Liver (tissue), 9 donors: Measurements from ENCODE around the gene ARFGAP2. TPM values are rescaled to one million over a fixed set of nuclear protein-coding genes. Genes with fewer than 3 reads are reported as not detected.

Experiments used
- DNase-seq: peaks from one replicate; pipeline ENCODE4 v3.0.0-alpha.2; 2017; ENCODE audit warnings: low spot score
- H3K27ac ChIP-seq, 2 donors: one replicate each; pipeline ENCODE4 v1.7.0; 2013; ENCODE audit warnings: inconsistent platforms in 2 of 2, low read length in 2 of 2, control low read depth in 1 of 2, low read depth in 1 of 2, mild to moderate bottlenecking in 1 of 2
- H3K27me3 ChIP-seq, 4 donors: one replicate each; pipeline versions ENCODE4 v1.6.1 to v1.7.0; 2013; ENCODE audit warnings: low read length in 3 of 4, inconsistent platforms in 1 of 4, mild to moderate bottlenecking in 1 of 4, moderate library complexity in 1 of 4; ENCODE audit not compliant: control insufficient read depth in 4 of 4, insufficient read depth in 4 of 4
- H3K36me3 ChIP-seq, 4 donors: one replicate each; pipeline versions ENCODE4 v1.6.1 to v1.7.0; 2013; ENCODE audit warnings: low read length in 3 of 4, mild to moderate bottlenecking in 3 of 4, low read depth in 1 of 4, moderate library complexity in 1 of 4; ENCODE audit not compliant: control insufficient read depth in 4 of 4, insufficient read depth in 3 of 4
- H3K4me1 ChIP-seq, 4 donors: one replicate each; pipeline versions ENCODE4 v1.6.1 to v1.7.0; 2013; ENCODE audit warnings: low read length in 3 of 4, mild to moderate bottlenecking in 3 of 4, moderate library complexity in 1 of 4; ENCODE audit not compliant: control insufficient read depth in 4 of 4, insufficient read depth in 4 of 4
- H3K4me3 ChIP-seq, 3 donors: one replicate each; pipeline versions ENCODE4 v1.6.1 to v1.7.0; 2013; ENCODE audit warnings: low read length in 3 of 3, control low read depth in 1 of 3, low read depth in 1 of 3, mild to moderate bottlenecking in 1 of 3
- H3K9ac ChIP-seq, 2 donors: one replicate each; pipeline ENCODE4 v1.7.0; 2013; ENCODE audit warnings: low read length in 2 of 2, mild to moderate bottlenecking in 2 of 2, moderate library complexity in 2 of 2, control low read depth in 1 of 2, low read depth in 1 of 2
- H3K9me3 ChIP-seq, 4 donors: one replicate each; pipeline versions ENCODE4 v1.6.1 to v1.7.0; 2013; ENCODE audit warnings: low read length in 3 of 4; ENCODE audit not compliant: control insufficient read depth in 4 of 4
- ATF3 ChIP-seq: IDR thresholded peaks from 2 replicates; pipeline ENCODE4 v1.6.1; 2016; ENCODE audit warnings: antibody characterized with exemption
- CTCF ChIP-seq: fragments of 150-350 bp; IDR thresholded peaks from 2 replicates; pipeline ENCODE4 v1.5.1; 2017; ENCODE audit warnings: improper control_type of control experiment, low read depth, low read length; ENCODE audit not compliant: missing input control
- EGR1 ChIP-seq, 2 donors: IDR thresholded peaks; 2 replicates each; pipeline ENCODE4 v1.6.1; 2016 to 2018; ENCODE audit warnings: antibody characterized with exemption in 2 of 2, low read depth in 2 of 2
- FOXA1 ChIP-seq: IDR thresholded peaks from 2 replicates; pipeline ENCODE4 v1.6.1; 2016; ENCODE audit warnings: antibody characterized with exemption
- FOXA2 ChIP-seq: IDR thresholded peaks from 2 replicates; pipeline ENCODE4 v1.6.1; 2016; ENCODE audit warnings: antibody characterized with exemption
- GABPA ChIP-seq, 2 donors: IDR thresholded peaks in 1 of 2; conservative IDR thresholded peaks in 1 of 2; 2 replicates each; pipeline ENCODE4 v1.6.1; 2016; ENCODE audit warnings: antibody characterized with exemption in 2 of 2, mild to moderate bottlenecking in 1 of 2, moderate library complexity in 1 of 2
- HNF4A ChIP-seq, 2 donors: conservative IDR thresholded peaks; 2 replicates each; pipeline ENCODE4 v1.6.1; 2016; ENCODE audit warnings: antibody characterized with exemption in 2 of 2, mild to moderate bottlenecking in 2 of 2
- HNF4G ChIP-seq: IDR thresholded peaks from 2 replicates; pipeline ENCODE4 v1.6.1; 2016; ENCODE audit warnings: antibody characterized with exemption
- JUND ChIP-seq, 2 donors: IDR thresholded peaks; 2 replicates each; pipeline ENCODE4 v1.6.1; 2016; ENCODE audit warnings: antibody characterized with exemption in 2 of 2
- MAX ChIP-seq: IDR thresholded peaks from 2 replicates; pipeline ENCODE4 v1.6.1; 2016; ENCODE audit warnings: antibody characterized with exemption
- NR2F2 ChIP-seq: IDR thresholded peaks from 2 replicates; pipeline ENCODE4 v1.6.1; 2016; ENCODE audit warnings: antibody characterized with exemption
- RAD21 ChIP-seq, 2 donors: IDR thresholded peaks; 2 replicates each; pipeline ENCODE4 v1.6.1; 2016; ENCODE audit warnings: antibody characterized with exemption in 2 of 2, mild to moderate bottlenecking in 2 of 2
- REST ChIP-seq: IDR thresholded peaks from 2 replicates; pipeline ENCODE4 v1.6.1; 2016; ENCODE audit warnings: antibody characterized with exemption, mild to moderate bottlenecking
- SP1 ChIP-seq: IDR thresholded peaks from 2 replicates; pipeline ENCODE4 v1.6.1; 2018; ENCODE audit warnings: antibody characterized with exemption, mild to moderate bottlenecking
- TAF1 ChIP-seq: conservative IDR thresholded peaks from 2 replicates; pipeline ENCODE4 v1.6.1; 2016; ENCODE audit warnings: antibody characterized with exemption, mild to moderate bottlenecking
- YY1 ChIP-seq: IDR thresholded peaks from 2 replicates; pipeline ENCODE4 v1.6.1; 2016; ENCODE audit warnings: antibody characterized with exemption, mild to moderate bottlenecking
- ZBTB33 ChIP-seq: IDR thresholded peaks from 2 replicates; pipeline ENCODE4 v1.6.1; 2016; ENCODE audit warnings: antibody characterized with exemption
- WGBS: extraction: QIAGEN DNeasy Blood & Tissue Kit; methylation state at CpG from one replicate; pipeline ENCODE4 v1.1.7; 2013; 5-methylcytosine and 5-hydroxymethylcytosine counted together
- polyA plus RNA-seq, 2 donors: library from polyadenylated mRNA; stranded (reverse) in 1 of 2; unstranded in 1 of 2; fragments of 200-250 nt in 1 of 2; fragments of >200 nt in 1 of 2; fragmentation: Nextera tagmentation in 1 of 2; extraction: Ambion mirVana in 1 of 2; gene quantifications; one replicate each; pipeline versions ENCODE4 v1.2.1 to v1.2.3, GENCODE V29; 2013 to 2015
- total RNA-seq, 2 donors: library from RNA; depleted of rRNA; stranded (reverse); fragments of >200 nt; gene quantifications; one replicate each; pipeline ENCODE4 v1.2.3, GENCODE V29; 2014
- donor health status: healthy.
- donor health status: healthy.
- donor health status: healthy.
- donor health status: healthy.
- donor health status: healthy.

ARFGAP2 gene
- total and polyA plus RNA-seq, 4 donors = 37.3 to 163 (median 53.0) TPM

- Histone ChIP-seq H3K27ac (no peak overlapping the region), H3K27me3 (no peaks in the 10 kb centered on the region), H3K9ac (no peak overlapping the region), H3K9me3 (no peaks in the 10 kb centered on the region), H3K4me3 (no peak overlapping the region), H3K4me1 (no peaks in the 10 kb centered on the region), H3K36me3 (no peaks in the 10 kb centered on the region)
- 61% methylated on average over 2 of the region's 2 CpGs for WGBS
- no peak for DNase-seq
- TF ChIP-seq RAD21 (IDR thresholded peaks at IDR 0.05) (no peak), NR2F2 (no peak), ATF3 (no peak), JUND (IDR thresholded peaks at IDR 0.05) (no peak), HNF4A (conservative IDR thresholded peaks at IDR 0.05) (no peak), YY1 (no peak), EGR1 (IDR thresholded peaks at IDR 0.05; ENCODE audit: low read depth in 2 of 2) (no peak), GABPA (IDR thresholded peaks at IDR 0.05 in 1 of 2, conservative IDR thresholded peaks at IDR 0.05 in 1 of 2) (no peak), TAF1 (no peak), MAX (no peak), FOXA2 (no peak), ZBTB33 (no peak), CTCF (no peak), SP1 (no peak)
Measured at GRCh38 chr11:47127213-47127612, 49.5 kb downstream of the ARFGAP2 start.

- DNase-seq = no peak
Measured at GRCh38 chr11:47125083-47125482, 51.6 kb downstream of the ARFGAP2 start.

More at GRCh38 chr11:47125083-47125482, 51.6 kb downstream of the ARFGAP2 start:
- no peak overlapping the region for H3K9ac ChIP-seq
- H3K4me1 ChIP-seq = peaks cover 0 to 6% (median 0%) of the 10 kb centered on the region in 4 donors
- 92% methylated on average over 7 of the region's 7 CpGs for WGBS
- no peak overlapping the region for H3K4me3 ChIP-seq
- H3K36me3 ChIP-seq = no peaks in the 10 kb centered on the region
- no peak for TF ChIP-seq SP1
- no peak for TF ChIP-seq FOXA1
- TF ChIP-seq HNF4G = no peak
- TF ChIP-seq NR2F2 = no peak
- no peak for TF ChIP-seq CTCF
- TF ChIP-seq FOXA2 = no peak
- no peak for TF ChIP-seq JUND (IDR thresholded peaks at IDR 0.05)
- TF ChIP-seq ATF3 = no peak
- TF ChIP-seq EGR1 (IDR thresholded peaks at IDR 0.05; ENCODE audit: low read depth in 2 of 2) = no peak
- no peak for TF ChIP-seq MAX
- no peak for TF ChIP-seq REST
- TF ChIP-seq YY1 = no peak
- TF ChIP-seq HNF4A (conservative IDR thresholded peaks at IDR 0.05) = no peak
- TF ChIP-seq GABPA (IDR thresholded peaks at IDR 0.05 in 1 of 2, conservative IDR thresholded peaks at IDR 0.05 in 1 of 2) = no peak
- H3K27ac ChIP-seq = no peak overlapping the region
- no peaks in the 10 kb centered on the region for H3K27me3 ChIP-seq
- no peaks in the 10 kb centered on the region for H3K9me3 ChIP-seq
